MM.1S (cell line): ENCODE results near the gene FGF23.

ENCODE experiments used
- DNase-seq: peaks from one replicate; pipeline ENCODE4 v3.0.0-alpha.2; 2015
- H2AFZ ChIP-seq: fragments of 300-600 bp; sonication (generic); 2 replicates; pipeline ENCODE4 v1.6.0; 2016; ENCODE audit warnings: antibody characterized with exemption, low read length
- H3F3A ChIP-seq: fragments of 300-600 bp; sonication (generic); 2 replicates; pipeline ENCODE4 v1.6.1; 2016; ENCODE audit warnings: mild to moderate bottlenecking, antibody characterized with exemption, low read length, moderate library complexity, mixed read lengths; ENCODE audit not compliant: insufficient read depth
- H3K27ac ChIP-seq: fragments of 300-600 bp; sonication (generic); 2 replicates; pipeline ENCODE4 v1.5.1; 2016; ENCODE audit warnings: mild to moderate bottlenecking, low read length
- H3K27me3 ChIP-seq: fragments of 300-600 bp; sonication (generic); replicated peaks from 2 replicates; pipeline ENCODE4 v1.6.0; 2016; ENCODE audit warnings: low read length; ENCODE audit not compliant: insufficient read depth
- H3K36me3 ChIP-seq: fragments of 300-600 bp; sonication (generic); replicated peaks from 2 replicates; pipeline ENCODE4 v1.6.1; 2016; ENCODE audit warnings: mild to moderate bottlenecking, low read length, mixed read lengths; ENCODE audit not compliant: insufficient read depth
- H3K4me1 ChIP-seq: fragments of 300-600 bp; sonication (generic); 2 replicates; pipeline ENCODE4 v1.6.1; 2016; ENCODE audit warnings: low read length, mixed read lengths
- H3K4me2 ChIP-seq: fragments of 300-600 bp; sonication (generic); 2 replicates; pipeline ENCODE4 v1.6.0; 2016; ENCODE audit warnings: low read depth, low read length
- H3K4me3 ChIP-seq: fragments of 300-600 bp; sonication (generic); 2 replicates; pipeline ENCODE4 v1.5.1; 2016; ENCODE audit warnings: low read length, mixed read lengths
- H3K79me2 ChIP-seq: fragments of 300-600 bp; sonication (generic); 2 replicates; pipeline ENCODE4 v1.6.1; 2016; ENCODE audit warnings: mixed run types, low read length, mixed read lengths
- H3K9ac ChIP-seq: fragments of 300-600 bp; sonication (generic); 2 replicates; pipeline ENCODE4 v1.6.1; 2016; ENCODE audit warnings: low read length, mixed read lengths
- H3K9me2 ChIP-seq: fragments of 300-600 bp; sonication (generic); replicated peaks from 2 replicates; pipeline ENCODE4 v1.6.1; 2016; ENCODE audit warnings: mild to moderate bottlenecking, low read length, mixed read lengths; ENCODE audit not compliant: insufficient read depth
- H3K9me3 ChIP-seq: fragments of 300-600 bp; sonication (generic); replicated peaks from 2 replicates; pipeline ENCODE4 v1.6.1; 2016; ENCODE audit warnings: mild to moderate bottlenecking, low read length, mixed read lengths; ENCODE audit not compliant: insufficient read depth
- H4K20me1 ChIP-seq: fragments of 300-600 bp; sonication (generic); 2 replicates; pipeline ENCODE4 v1.6.1; 2016; ENCODE audit warnings: mild to moderate bottlenecking, low read length, moderate library complexity, mixed read lengths; ENCODE audit not compliant: insufficient read depth
- EZH2 ChIP-seq: fragments of 300-600 bp; sonication (generic); optimal IDR thresholded peaks from 2 replicates; pipeline ENCODE3; 2017; ENCODE audit warnings: low read depth, mild to moderate bottlenecking, antibody characterized with exemption, low read length, mixed read lengths
- EZH2phosphoT487 ChIP-seq: fragments of 300-600 bp; sonication (generic); IDR thresholded peaks from 2 replicates; pipeline ENCODE4 v1.6.1; 2018; ENCODE audit warnings: antibody characterized with exemption, low read length
- TF ChIP-seq, protein P1 (sequence below): fragments of 300-600 bp; sonication (generic); IDR thresholded peaks from 2 replicates; pipeline ENCODE4 v1.5.1; 2016; ENCODE audit warnings: antibody characterized with exemption, low read length, mixed read lengths

The FGF23 gene

GRCh38 chr12:4380332-4380731 is 820 bp upstream of the FGF23 start:
- no peak for DNase-seq
- H3F3A ChIP-seq = no peaks in the 10 kb centered on the region
- no peak overlapping the region for H3K9ac ChIP-seq

DNA sequence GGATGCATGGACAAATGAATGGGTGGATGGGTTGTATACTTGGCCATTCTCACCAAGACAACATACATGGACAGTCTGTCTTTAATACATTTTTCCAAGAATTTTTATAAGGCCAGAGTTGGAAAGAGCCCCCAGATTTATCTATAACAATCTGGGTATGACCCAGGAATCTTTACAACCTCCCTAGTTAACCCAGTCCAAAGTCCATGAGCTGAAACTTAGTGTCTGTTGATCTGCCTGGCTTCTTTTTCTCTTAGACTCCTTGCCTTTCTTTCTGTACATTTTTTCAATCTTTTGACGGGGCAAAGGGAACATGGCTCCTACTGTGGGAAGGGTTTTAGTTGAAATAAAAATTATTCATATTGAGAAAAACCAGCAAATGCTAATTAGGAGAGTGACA is 740 bp downstream of the FGF23 start:
- Histone ChIP-seq H3K4me1 (no peaks in the 10 kb centered on the region), H3K4me2 (no peak overlapping the region), H3K9me2 (no peaks in the 10 kb centered on the region), H3K27ac (no peak overlapping the region), H3K27me3 (no peaks in the 10 kb centered on the region), H3K36me3 (no peaks in the 10 kb centered on the region), H3K9ac (no peak overlapping the region), H3F3A (no peaks in the 10 kb centered on the region), H2AFZ (no peak overlapping the region), H3K9me3 (no peaks in the 10 kb centered on the region), H4K20me1 (no peaks in the 10 kb centered on the region), H3K4me3 (no peak overlapping the region), H3K79me2 (no peaks in the 10 kb centered on the region)
- TF ChIP-seq, protein P1, sequence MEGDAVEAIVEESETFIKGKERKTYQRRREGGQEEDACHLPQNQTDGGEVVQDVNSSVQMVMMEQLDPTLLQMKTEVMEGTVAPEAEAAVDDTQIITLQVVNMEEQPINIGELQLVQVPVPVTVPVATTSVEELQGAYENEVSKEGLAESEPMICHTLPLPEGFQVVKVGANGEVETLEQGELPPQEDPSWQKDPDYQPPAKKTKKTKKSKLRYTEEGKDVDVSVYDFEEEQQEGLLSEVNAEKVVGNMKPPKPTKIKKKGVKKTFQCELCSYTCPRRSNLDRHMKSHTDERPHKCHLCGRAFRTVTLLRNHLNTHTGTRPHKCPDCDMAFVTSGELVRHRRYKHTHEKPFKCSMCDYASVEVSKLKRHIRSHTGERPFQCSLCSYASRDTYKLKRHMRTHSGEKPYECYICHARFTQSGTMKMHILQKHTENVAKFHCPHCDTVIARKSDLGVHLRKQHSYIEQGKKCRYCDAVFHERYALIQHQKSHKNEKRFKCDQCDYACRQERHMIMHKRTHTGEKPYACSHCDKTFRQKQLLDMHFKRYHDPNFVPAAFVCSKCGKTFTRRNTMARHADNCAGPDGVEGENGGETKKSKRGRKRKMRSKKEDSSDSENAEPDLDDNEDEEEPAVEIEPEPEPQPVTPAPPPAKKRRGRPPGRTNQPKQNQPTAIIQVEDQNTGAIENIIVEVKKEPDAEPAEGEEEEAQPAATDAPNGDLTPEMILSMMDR = no peak
- TF ChIP-seq EZH2phosphoT487 (no peak), EZH2 (no peak)
- DNase-seq = no peak

More at GRCh38 chr12:4380332-4380731, 820 bp upstream of the FGF23 start:
- no peaks in the 10 kb centered on the region for H3K79me2 ChIP-seq
- H2AFZ ChIP-seq = no peak overlapping the region
- H3K4me3 ChIP-seq = no peak overlapping the region
- no peaks in the 10 kb centered on the region for H3K4me1 ChIP-seq
- no peaks in the 10 kb centered on the region for H4K20me1 ChIP-seq
- no peaks in the 10 kb centered on the region for H3K36me3 ChIP-seq
- no peak overlapping the region for H3K27ac ChIP-seq
- H3K9me3 ChIP-seq = no peaks in the 10 kb centered on the region
- H3K27me3 ChIP-seq = no peaks in the 10 kb centered on the region
- no peak overlapping the region for H3K4me2 ChIP-seq
- no peak for TF ChIP-seq EZH2phosphoT487
- TF ChIP-seq, protein P1 = no peak
- no peak for TF ChIP-seq EZH2
- no peaks in the 10 kb centered on the region for H3K9me2 ChIP-seq

DNA sequence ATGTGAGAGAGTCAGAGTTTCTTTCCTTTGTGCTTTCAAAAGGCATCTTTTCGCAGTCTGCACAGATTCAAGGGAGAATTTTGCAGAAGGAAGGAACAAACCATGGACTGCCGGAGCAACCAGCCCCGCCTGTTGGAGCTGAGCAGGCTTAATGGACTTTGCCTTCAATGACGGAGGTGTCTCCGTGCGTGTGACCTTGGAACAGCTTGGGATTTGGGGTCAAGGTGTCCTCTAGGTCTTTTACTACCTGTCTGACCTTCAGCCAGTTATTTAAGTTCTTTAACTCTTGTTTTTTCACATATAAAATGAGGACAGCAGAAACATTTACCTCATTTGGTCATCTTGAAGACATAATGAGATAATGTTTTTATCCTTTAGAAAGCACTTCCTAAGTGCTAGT is 4.1 kb downstream of the FGF23 start:
- Histone ChIP-seq H3K27me3 (no peaks in the 10 kb centered on the region), H2AFZ (no peak overlapping the region), H3K4me2 (no peak overlapping the region), H3K79me2 (no peaks in the 10 kb centered on the region), H3K4me1 (no peaks in the 10 kb centered on the region), H3K4me3 (no peak overlapping the region), H3K36me3 (no peaks in the 10 kb centered on the region), H3K9ac (no peak overlapping the region), H3K27ac (no peak overlapping the region), H4K20me1 (no peaks in the 10 kb centered on the region), H3F3A (no peaks in the 10 kb centered on the region), H3K9me2 (no peaks in the 10 kb centered on the region), H3K9me3 (no peaks in the 10 kb centered on the region)
- DNase-seq = no peak
- TF ChIP-seq, protein P1 = no peak
- TF ChIP-seq EZH2phosphoT487 (no peak), EZH2 (no peak)
